ENCODE data around the gene DLGAP5. TPM values are rescaled to one million over a fixed set of nuclear protein-coding genes. Genes with fewer than 3 reads are reported as not detected.

DLGAP5 gene
- total and polyA plus RNA-seq, 2 of the 13 experiments (the other 11 are each of a cell fraction or from before 2014, with no cell fraction given): 7.7 to 55.8 TPM

DNA sequence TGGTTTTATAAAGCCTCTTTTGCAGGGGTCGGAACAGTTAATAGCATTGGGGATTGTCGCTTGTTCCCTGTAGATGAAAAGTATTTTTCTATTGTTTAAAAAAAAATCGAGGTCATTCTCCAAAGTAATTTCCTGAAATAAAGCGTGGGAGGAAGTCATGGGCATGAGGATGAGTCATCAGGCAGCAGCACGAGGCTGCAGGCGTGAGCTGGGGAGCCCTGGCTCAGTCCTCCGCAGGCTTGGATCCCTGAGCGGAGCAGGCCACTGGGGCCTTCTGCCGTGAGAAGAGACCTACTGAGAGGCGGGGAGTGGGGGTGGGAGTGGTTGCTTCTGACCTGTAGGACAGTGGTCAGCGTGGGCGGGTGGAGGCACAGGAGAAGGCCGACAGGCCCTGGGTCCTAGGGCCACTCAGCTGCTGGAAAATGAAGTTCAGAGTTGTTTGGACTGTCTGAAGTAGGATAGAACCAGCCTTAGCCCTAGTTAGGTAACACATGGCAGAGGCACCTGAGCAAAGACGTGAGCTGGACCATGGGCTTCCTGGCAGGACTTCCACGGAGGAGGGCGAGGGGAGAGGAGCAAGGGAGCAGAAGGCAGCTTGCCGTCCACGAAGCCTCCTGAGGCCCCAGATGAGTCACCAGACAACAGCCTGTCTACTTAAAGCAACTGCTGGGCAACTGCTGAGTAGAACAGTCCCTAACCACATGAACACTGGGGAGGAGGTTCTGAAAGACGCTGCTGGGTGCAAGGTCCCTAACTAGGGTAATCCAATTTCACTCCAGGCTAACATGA, 83.4 kb downstream of the DLGAP5 start (continued):
- TF ChIP-seq ZNF761 (CRISPR knock-in tag; conservative IDR thresholded peaks at IDR 0.05) (peak; percentile 68; the same call in 1 of the 2 replicates), MYNN (CRISPR knock-in tag; IDR thresholded peaks at IDR 0.05; ENCODE audit: low read depth) (no peak), ZNF781 (CRISPR knock-in tag; IDR thresholded peaks at IDR 0.05; ENCODE audit: borderline replicate concordance, not compliant biosample characterization) (peak; percentile 87), TEAD3 (CRISPR knock-in tag; optimal IDR thresholded peaks at IDR 0.05; ENCODE audit: borderline replicate concordance) (peak; percentile 68), ZNF772 (CRISPR knock-in tag; IDR thresholded peaks at IDR 0.05) (no peak; the same call in 1 of the 2 replicates), ZSCAN31 (CRISPR knock-in tag; IDR thresholded peaks at IDR 0.05; ENCODE audit: low read depth) (no peak; the same call in 1 of the 2 replicates), ZNF850 (CRISPR knock-in tag; conservative IDR thresholded peaks at IDR 0.05) (no peak), HIVEP1 (CRISPR knock-in tag; IDR thresholded peaks at IDR 0.05) (peak; percentile 84), NAIF1 (CRISPR knock-in tag; IDR thresholded peaks at IDR 0.05; ENCODE audit: borderline replicate concordance) (peak; percentile 80; the same call in 1 of the 2 replicates), HMGA1 (CRISPR knock-in tag; conservative IDR thresholded peaks at IDR 0.05) (no peak), SRY (CRISPR knock-in tag; IDR thresholded peaks at IDR 0.05) (0 out of 2 replicates have a peak, but pooled peaks have one; percentile 40), ATF7 (IDR thresholded peaks at IDR 0.05) (peak; percentile 7; the same call in 1 of the 2 replicates), ATF7 (CRISPR knock-in tag; IDR thresholded peaks at IDR 0.05) (peak; percentile 69; the same call in 1 of the 2 replicates), MATR3 (CRISPR knock-in tag; IDR thresholded peaks at IDR 0.05) (no peak), ZFP37 (CRISPR knock-in tag; IDR thresholded peaks at IDR 0.05; ENCODE audit: borderline replicate concordance) (peak; percentile 81; the same call in 1 of the 2 replicates), ZNF572 (CRISPR knock-in tag; IDR thresholded peaks at IDR 0.05) (peak; percentile 87; the same call in 1 of the 2 replicates), CCDC6 (CRISPR knock-in tag; IDR thresholded peaks at IDR 0.05) (peak; percentile 82; the same call in 1 of the 2 replicates)
- TF ChIP-seq, protein P1, sequence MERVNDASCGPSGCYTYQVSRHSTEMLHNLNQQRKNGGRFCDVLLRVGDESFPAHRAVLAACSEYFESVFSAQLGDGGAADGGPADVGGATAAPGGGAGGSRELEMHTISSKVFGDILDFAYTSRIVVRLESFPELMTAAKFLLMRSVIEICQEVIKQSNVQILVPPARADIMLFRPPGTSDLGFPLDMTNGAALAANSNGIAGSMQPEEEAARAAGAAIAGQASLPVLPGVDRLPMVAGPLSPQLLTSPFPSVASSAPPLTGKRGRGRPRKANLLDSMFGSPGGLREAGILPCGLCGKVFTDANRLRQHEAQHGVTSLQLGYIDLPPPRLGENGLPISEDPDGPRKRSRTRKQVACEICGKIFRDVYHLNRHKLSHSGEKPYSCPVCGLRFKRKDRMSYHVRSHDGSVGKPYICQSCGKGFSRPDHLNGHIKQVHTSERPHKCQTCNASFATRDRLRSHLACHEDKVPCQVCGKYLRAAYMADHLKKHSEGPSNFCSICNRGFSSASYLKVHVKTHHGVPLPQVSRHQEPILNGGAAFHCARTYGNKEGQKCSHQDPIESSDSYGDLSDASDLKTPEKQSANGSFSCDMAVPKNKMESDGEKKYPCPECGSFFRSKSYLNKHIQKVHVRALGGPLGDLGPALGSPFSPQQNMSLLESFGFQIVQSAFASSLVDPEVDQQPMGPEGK (CRISPR knock-in tag; IDR thresholded peaks at IDR 0.05): peak; percentile 60
- TF ChIP-seq, protein P2, sequence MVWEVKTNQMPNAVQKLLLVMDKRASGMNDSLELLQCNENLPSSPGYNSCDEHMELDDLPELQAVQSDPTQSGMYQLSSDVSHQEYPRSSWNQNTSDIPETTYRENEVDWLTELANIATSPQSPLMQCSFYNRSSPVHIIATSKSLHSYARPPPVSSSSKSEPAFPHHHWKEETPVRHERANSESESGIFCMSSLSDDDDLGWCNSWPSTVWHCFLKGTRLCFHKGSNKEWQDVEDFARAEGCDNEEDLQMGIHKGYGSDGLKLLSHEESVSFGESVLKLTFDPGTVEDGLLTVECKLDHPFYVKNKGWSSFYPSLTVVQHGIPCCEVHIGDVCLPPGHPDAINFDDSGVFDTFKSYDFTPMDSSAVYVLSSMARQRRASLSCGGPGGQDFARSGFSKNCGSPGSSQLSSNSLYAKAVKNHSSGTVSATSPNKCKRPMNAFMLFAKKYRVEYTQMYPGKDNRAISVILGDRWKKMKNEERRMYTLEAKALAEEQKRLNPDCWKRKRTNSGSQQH (CRISPR knock-in tag; IDR thresholded peaks at IDR 0.05; ENCODE audit: low read depth): peak; percentile 77; the same call in 1 of the 2 replicates
- TF ChIP-seq, protein P3, sequence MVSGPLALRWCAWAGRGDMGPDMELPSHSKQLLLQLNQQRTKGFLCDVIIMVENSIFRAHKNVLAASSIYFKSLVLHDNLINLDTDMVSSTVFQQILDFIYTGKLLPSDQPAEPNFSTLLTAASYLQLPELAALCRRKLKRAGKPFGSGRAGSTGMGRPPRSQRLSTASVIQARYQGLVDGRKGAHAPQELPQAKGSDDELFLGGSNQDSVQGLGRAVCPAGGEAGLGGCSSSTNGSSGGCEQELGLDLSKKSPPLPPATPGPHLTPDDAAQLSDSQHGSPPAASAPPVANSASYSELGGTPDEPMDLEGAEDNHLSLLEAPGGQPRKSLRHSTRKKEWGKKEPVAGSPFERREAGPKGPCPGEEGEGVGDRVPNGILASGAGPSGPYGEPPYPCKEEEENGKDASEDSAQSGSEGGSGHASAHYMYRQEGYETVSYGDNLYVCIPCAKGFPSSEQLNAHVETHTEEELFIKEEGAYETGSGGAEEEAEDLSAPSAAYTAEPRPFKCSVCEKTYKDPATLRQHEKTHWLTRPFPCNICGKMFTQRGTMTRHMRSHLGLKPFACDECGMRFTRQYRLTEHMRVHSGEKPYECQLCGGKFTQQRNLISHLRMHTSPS (CRISPR knock-in tag; IDR thresholded peaks at IDR 0.05; ENCODE audit: low read depth): peak; percentile 64; the same call in 1 of the 2 replicates
- TF ChIP-seq, protein P4, sequence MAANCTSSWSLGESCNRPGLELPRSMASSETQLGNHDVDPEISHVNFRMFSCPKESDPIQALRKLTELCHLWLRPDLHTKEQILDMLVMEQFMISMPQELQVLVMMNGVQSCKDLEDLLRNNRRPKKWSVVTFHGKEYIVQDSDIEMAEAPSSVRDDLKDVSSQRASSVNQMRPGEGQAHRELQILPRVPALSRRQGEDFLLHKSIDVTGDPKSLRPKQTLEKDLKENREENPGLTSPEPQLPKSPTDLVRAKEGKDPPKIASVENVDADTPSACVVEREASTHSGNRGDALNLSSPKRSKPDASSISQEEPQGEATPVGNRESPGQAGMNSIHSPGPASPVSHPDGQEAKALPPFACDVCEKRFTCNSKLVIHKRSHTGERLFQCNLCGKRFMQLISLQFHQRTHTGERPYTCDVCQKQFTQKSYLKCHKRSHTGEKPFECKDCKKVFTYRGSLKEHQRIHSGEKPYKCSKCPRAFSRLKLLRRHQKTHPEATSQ (CRISPR knock-in tag; IDR thresholded peaks at IDR 0.05; ENCODE audit: borderline replicate concordance): peak; percentile 88; the same call in 1 of the 2 replicates
